Mucosa of gallbladder (tissue), 1 donor: ENCODE measurements around the gene CBY2. TPM values are rescaled to one million over a fixed set of nuclear protein-coding genes. Genes with fewer than 3 reads are reported as not detected.

Experiments
- DNase-seq: peaks from one replicate; pipeline ENCODE4 v3.0.0-alpha.2; 2020; ENCODE audit warnings: low spot score
- total RNA-seq: library from RNA; stranded (reverse); gene quantifications from one replicate; pipeline ENCODE4 v1.2.1, GENCODE V29; 2021
- donor health status: DM: no; HTN: no; CAD: no.

Gene CBY2
- total RNA-seq, 1 donor from 2014 or later, result not detected

DNA sequence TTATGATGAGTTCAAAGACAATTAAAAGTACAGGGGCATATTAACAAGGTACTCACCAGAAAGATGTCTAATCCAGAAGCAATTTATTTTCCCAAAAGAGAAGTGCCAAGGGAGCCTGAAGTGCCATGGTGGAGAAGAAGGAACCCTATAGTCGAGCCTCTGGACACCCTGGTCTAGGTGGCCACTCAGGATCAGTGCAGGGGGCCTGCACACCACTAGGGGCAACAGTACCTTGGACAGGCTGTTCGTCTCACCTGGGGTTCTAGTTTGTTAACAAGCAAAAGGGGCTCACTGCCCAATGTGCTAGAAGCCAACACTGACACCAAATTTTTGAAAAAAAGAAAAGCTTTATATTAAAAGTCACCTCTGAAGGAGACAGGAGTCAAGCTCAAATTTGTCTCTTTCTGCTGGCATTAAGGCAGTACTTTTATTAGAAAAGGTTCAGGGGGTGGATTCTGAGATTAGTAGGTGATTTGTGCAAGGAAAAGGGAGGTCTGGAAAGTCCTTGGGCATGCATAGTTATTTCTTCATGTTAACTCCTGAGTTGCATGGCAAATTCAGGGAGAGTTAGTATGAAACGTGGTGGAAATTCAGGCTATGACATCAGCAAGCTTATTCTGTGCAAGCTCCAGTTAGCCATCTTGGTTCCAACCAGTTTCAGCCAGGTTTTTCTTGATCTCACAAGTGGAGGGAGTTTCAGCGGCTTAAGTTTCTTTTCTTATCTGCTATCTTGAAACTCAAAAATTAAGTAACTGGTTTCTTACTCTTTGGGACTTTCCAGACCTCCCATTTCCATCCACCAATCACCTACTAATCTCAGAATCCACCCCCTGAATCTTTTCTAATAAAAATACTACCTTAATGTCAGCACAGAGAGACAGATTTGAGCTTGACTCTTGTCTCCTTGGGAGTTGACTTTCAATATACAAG, 884 bp upstream of the CBY2 start:
- no peak for DNase-seq

GRCh38 chr13:45702869-45703391, 810 bp downstream of the CBY2 start:
- DNase-seq, result no peak

DNA sequence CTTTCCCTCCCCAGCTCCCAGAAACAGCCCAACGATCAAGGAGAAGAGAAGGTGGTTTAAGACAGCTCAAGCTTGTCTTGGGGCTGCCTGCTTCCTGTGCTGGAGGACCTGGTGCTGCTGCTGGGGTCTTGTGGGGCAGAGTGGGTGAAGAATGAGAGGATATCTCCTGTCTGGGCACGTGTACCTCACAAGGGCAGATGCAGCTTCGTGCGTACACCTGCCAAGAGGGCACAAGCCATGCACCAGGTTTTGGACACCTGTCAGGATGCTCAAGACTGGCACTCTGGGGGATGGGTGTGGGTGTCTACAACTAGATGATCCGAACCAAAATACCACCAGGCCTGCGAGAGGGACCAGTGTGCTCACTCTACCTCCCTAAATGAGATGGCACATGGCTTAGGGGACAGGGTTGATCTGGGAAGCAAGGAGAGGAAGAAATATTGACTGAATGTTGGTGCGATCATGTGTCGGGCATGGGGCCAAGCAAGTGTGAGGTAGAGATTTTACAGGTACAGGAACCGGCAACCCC, 2.2 kb downstream of the CBY2 start:
- no peak for DNase-seq

DNA sequence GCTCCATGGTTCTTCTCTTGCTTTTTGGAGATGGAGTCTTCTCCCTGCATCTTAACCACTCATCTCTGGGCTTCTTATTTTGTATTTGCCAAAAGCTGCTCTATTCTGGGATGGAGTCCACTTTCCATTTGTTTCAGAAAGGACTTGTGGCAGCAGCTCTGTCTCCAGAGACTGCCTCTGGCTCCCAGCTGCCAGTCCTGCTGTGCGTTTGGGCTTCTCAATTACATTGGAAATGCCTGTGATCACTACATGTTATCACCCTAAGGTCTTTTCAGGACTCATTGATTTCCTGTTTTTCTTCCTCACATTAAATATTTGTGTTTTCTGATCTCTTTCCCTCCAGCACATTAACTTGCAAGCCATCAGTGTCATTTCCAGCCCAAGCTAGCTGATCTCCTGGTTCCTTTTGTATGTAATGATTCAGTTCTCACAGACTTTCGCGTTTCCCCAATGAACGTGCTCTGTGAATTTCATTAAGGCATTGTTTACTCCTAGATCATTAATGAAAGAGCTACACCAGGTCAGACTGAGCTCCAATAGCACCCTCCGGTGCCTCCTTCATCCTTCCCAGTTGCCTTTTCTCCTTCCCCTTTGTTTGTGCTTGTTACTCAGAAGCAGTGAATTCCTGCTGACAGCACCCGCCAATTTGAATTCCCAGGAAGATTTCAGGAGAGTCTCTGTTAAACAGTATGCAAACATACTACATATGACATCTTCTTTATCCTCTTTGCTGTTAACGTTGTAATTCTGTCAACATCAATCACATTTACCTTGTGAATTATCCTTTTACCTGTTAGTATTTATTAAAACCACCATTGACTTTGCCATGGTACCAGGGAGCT, 3.0 kb downstream of the CBY2 start:
- DNase-seq, result no peak

- no peak for DNase-seq
Observed at GRCh38 chr13:45705918-45706317, 3.8 kb downstream of the CBY2 start.

GRCh38 chr13:45707516-45708100, 5.5 kb downstream of the CBY2 start:
- DNase-seq, result no peak

DNA sequence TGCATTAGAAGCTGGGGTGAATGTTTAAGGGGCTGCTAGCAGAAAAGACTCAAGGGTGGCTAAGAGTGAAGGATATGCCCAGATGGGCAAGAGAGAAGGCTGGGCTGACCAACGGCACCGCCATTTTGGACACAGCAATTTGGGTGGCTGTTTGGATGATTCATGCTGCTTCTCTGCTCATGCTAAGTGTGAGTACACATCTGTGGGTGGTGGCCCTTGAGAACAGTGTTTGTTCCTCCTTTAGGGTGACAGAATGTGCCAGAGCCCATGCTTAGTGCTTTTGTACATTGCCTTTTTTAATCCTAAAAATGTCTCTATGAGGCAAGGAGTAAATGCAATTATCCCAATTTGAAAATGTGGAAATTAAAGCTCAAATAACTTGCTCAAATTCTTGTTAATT, 9.8 kb downstream of the CBY2 start:
- no peak for DNase-seq

DNA sequence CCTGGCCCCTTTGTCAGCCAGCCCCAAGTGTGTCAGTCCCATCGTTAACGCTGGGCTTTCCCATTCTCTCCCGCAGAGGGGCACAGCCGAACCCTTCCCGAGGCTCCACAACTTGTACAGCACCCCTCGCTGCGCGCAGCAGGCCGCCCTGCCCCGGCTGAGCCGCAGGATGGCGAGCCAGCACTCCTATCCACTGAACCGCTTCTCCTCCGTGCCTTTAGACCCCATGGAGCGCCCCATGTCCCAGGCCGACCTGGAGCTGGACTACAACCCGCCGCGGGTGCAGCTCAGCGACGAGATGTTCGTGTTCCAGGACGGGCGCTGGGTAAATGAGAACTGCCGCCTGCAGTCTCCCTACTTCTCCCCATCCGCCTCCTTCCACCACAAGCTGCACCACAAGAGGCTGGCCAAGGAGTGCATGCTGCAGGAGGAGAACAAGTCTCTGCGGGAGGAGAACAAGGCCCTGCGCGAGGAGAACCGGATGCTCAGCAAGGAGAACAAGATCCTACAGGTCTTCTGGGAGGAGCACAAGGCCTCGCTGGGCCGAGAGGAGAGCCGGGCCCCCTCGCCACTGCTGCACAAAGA, 11.1 kb downstream of the CBY2 start:
- DNase-seq, result no peak

DNA sequence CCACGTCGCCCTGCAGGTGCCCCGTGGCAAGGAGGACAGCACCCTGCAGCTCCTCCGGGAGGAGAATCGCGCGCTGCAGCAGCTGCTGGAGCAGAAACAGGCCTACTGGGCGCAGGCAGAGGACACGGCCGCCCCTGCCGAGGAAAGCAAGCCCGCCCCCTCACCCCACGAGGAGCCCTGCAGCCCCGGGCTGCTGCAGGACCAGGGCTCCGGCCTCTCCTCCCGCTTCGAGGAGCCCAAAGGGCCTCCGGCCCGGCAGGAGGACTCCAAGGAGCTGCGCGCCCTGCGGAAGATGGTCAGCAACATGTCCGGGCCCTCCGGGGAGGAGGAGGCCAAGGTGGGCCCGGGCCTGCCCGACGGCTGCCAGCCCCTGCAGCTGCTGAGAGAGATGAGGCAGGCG, 11.6 kb downstream of the CBY2 start:
- DNase-seq, result no peak

GRCh38 chr13:45714170-45714569, 12.1 kb downstream of the CBY2 start:
- DNase-seq, result no peak

DNA sequence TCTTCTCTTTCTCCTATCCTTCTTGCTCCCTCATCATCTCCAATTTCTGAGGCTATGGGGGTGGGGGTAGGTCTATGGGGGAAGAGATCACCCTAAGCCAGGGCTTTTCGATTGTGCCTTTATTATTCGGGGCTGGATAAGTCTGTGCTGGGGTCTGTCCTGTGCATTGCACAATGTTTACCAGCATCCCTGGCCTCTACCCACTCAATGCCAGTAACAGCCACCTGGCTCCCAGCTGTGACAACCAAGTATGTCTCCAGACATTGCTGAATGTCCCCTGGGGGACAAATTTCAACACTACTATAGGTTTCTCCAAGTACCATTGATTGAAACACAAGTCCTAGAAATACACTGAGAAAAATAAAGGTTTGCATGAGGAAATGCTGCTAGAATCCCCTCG, 13.2 kb downstream of the CBY2 start:
- DNase-seq, result no peak

GRCh38 chr13:45717349-45717748, 15.2 kb downstream of the CBY2 start:
- no peak for DNase-seq

GRCh38 chr13:45718063-45718462, 15.9 kb downstream of the CBY2 start:
- DNase-seq, result no peak

DNA sequence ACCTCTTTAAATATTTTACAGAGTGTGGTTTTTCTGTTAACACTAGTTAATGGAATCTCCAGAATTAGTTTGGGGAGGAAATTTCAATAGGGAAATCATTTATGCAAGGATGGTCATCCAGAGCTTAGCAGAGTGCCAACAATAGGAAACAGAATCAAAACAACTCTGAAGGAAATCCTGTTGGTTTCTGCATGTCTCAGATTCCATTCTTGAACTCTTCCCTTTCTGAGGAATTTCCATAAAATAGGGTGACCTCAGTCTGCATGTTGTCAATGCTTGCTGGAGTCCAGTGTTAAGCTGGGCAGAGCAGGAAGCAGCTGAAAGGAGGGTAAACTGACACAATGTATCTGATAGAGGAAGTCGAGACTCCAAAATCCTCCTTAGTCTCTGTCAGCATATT, 16.9 kb downstream of the CBY2 start:
- DNase-seq, result no peak

- DNase-seq, result no peak
Observed at GRCh38 chr13:45721203-45721731, 19.1 kb downstream of the CBY2 start.

DNA sequence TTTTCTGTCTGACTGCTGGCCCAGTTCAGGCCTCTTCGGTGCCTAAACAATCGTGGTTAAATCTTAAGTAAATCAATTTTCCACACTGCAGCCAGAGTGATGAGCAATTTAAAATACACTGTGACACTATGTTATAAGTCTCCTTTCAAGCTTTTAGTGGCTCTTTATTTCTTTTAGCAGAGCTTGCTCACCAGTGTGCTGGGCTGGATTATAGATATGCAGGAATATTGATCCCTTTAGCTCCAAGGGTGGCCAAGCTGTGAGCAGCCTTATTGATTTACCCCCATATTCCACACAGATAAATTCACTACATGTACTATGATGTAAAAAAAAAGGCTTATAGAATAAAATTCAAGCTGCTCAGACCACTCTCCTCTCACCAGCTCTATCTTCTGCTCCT, 21.7 kb downstream of the CBY2 start:
- no peak for DNase-seq

DNA sequence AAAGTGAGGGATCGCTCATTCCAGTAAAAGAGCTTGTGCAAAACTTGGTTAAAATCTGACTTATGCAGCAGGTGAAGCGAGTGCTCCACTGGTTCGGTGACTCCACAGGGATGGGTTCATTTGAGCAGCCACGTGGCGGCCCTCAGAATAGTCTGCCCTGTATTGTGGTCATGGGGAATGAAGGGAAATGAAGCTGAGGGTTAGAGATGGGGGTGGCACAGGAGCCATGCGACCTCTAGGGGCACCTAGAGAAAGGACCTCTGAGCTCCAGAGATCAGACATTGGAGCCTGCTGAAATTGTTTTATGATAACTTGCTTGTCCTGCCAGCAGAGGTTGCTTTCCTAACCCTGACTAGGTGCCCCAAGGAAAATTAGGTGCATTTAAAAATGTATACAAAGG, 26.6 kb downstream of the CBY2 start:
- no peak for DNase-seq

- DNase-seq, result no peak
Observed at GRCh38 chr13:45731455-45731854, 29.3 kb downstream of the CBY2 start.

GRCh38 chr13:45732916-45733315, 30.8 kb downstream of the CBY2 start:
- DNase-seq, result no peak

DNA sequence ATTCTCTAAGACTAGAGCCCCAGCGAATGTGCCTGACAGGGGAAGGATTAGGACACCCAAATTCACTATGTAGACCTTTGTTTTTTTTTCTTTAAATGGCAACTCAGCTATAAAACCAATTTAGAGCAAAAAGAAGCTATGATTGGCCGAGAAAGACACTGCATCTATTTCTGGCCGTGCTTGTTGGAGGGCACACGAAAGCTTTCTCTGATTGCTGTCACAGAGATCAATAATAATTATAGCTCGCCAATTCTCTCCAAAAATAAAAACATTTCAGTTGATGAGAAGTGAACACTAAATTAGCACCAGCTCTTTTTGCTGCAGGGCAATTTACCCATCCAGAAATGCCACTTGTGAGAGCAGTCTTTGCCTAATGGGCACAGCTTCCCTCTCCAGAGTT, 31.2 kb downstream of the CBY2 start:
- no peak for DNase-seq

DNA sequence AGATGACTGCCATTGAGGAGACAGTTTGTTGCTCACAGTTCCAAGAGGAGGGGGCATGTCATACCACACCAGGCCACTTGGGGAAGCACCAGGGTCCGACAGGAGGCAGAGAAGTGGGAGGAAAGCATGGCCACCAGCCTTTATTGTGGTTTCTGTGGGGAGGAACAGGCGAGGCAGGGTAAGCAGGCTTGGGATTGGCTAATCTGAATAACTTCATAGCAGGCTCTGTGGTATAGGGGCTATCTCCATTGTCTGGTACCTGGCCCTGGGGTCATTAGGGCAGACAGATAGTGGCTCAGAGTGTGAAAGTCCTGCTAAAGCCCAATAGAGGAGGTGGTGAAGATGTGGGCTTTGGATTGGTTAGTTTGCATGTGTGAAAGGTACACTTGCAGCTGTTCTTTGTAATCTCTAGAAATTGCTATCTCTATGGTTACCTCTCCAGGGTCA, 35.5 kb downstream of the CBY2 start:
- no peak for DNase-seq
